Ishikawa (cell line): ENCODE measurements around the gene PRKAR2B.

Experiments
- CEBPB ChIP-seq: IDR thresholded peaks from 2 replicates; pipeline ENCODE4 v1.6.1; 2012
- EGR1 ChIP-seq: IDR thresholded peaks from 2 replicates; pipeline ENCODE4 v1.6.1; 2012
- EP300 ChIP-seq: IDR thresholded peaks from 2 replicates; pipeline ENCODE4 v1.6.1; 2012; ENCODE audit warnings: borderline replicate concordance
- FOXM1 ChIP-seq: IDR thresholded peaks from 2 replicates; pipeline ENCODE4 v1.6.1; 2012; ENCODE audit warnings: low read depth, borderline replicate concordance
- MAX ChIP-seq: IDR thresholded peaks from 2 replicates; pipeline ENCODE4 v1.6.1; 2012
- NFIC ChIP-seq: IDR thresholded peaks from 2 replicates; pipeline ENCODE4 v1.6.1; 2012
- RAD21 ChIP-seq: IDR thresholded peaks from 2 replicates; pipeline ENCODE4 v1.6.1; 2012; ENCODE audit warnings: low read depth
- REST ChIP-seq: IDR thresholded peaks from 2 replicates; pipeline ENCODE4 v1.6.1; 2012; ENCODE audit warnings: low read depth, mild to moderate bottlenecking
- TAF1 ChIP-seq: IDR thresholded peaks from 2 replicates; pipeline ENCODE4 v1.6.1; 2012; ENCODE audit warnings: low read depth, mild to moderate bottlenecking
- TCF12 ChIP-seq: IDR thresholded peaks from 2 replicates; pipeline ENCODE4 v1.6.1; 2012; ENCODE audit warnings: low read depth
- TEAD4 ChIP-seq: IDR thresholded peaks from 2 replicates; pipeline ENCODE4 v1.6.1; 2012
- USF1 ChIP-seq: IDR thresholded peaks from 2 replicates; pipeline ENCODE4 v1.6.1; 2012
- YY1 ChIP-seq: IDR thresholded peaks from 2 replicates; pipeline ENCODE4 v1.6.1; 2012; ENCODE audit warnings: low read depth
- ZBTB7A ChIP-seq: IDR thresholded peaks from 2 replicates; pipeline ENCODE4 v1.6.1; 2012; ENCODE audit warnings: low read depth

PRKAR2B gene

DNA sequence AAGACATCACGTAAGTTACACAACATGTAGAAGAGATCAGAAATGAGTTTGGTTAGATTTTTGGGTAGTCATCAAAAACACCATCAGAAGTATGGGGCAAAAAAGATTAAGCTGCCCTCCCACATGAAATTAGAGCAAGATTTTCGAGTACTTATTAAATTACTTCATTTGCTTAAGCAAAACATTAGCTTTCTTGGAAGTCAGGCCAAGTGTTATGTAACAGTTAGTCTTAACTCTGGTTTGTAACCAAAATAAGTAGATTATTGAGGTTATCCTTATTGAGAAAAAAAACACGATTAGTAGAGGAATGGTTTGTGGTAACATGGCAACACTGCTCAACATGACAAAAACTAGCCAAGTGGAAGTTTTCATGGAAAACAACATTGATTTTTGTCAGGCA is 162.2 kb downstream of the PRKAR2B start:
- TF ChIP-seq YY1, result no peak
- no peak for TF ChIP-seq MAX
- no peak for TF ChIP-seq ZBTB7A
- TF ChIP-seq USF1, result no peak
- no peak for TF ChIP-seq EGR1
- TF ChIP-seq TAF1, result no peak
- no peak for TF ChIP-seq TCF12
- TF ChIP-seq NFIC, result no peak
- no peak for TF ChIP-seq FOXM1
- TF ChIP-seq REST, result no peak

DNA sequence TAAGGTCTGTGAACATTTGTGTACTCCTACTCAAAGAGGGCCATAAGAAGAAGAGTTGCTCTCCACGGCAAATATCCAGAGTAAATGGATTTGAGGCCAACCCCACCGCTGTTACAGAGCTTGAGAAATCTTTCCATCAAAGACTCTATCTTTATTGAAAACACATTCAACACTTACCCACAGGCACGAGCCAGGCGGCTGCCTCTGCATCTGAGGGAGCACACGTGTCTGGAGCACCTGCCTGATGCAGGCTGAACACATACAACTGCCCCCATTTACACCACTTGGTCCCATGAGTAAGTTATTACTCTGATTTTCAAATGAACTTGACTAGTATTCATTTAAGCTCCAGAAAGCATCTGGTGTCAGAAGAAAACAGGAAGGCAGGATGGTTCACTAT is 163.0 kb downstream of the PRKAR2B start:
- no peak for TF ChIP-seq EGR1
- TF ChIP-seq YY1, result no peak

DNA sequence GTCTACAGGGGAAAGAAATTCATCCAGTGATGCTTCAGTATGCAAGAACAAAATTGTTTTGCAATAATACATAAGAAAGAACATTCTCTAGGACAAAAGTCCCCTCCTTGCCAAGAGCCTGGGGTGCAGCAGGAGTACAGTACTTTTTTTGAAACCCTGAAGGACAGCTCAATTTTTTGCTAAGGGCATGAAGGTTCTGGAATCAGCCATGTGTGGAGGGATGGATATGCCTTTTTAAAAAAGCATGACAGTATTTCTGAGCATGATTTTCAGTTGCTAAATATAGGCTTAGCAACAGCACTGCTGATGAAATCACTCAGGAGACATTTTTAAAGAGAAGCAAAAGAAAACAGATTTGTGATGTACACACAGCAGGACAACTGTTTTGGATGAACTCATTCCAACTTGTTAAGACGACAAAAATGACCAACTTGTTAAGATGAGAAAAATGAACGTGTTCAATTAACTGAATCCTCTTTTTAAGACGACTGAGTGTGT is 163.6 kb downstream of the PRKAR2B start:
- TF ChIP-seq REST (no peak), TCF12 (no peak), TEAD4 (no peak), ZBTB7A (no peak)

DNA sequence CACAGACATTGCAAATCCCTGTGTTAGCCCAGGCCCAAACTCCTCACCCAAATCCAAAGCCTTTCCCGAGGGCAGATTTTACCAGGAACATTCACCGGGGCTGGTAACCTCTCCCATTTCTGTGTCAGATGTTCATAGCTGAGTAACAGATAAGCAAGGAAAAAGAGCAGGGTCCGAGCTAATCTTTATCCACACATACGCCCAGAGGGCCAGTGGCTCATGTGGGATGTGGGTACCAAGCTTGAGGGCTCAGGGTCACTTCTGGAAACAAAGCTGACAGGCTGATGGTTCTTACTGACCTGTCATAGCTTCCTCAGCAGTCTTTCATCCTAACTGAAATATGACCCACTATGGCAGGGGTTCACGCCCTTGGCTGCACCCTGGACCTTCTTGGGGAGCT is 164.1 kb downstream of the PRKAR2B start:
- TF ChIP-seq TAF1 (no peak), CEBPB (no peak), EGR1 (no peak), NFIC (no peak), ZBTB7A (no peak), YY1 (no peak), FOXM1 (no peak), USF1 (no peak), EP300 (no peak), TEAD4 (no peak), TCF12 (no peak), RAD21 (no peak), MAX (no peak)

DNA sequence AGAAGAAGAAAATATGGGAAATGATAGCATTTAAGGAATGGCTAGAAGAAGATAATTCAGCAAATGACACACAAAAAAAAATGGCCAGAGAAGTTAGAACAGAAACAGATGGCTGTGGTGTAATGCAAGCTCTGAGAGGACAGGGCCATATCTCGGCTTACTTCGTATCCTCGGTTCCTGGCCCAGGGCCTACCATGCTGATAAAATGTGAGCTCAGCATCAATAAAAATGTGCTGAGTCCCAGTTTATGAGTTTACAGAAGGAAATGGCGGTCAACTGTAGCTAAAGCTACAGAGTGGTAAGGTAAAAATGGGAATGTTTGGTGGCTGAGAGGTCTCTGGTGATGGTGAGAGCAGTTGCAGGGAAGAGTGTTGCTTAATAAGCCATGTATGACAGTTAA is 165.1 kb downstream of the PRKAR2B start:
- no peak for TF ChIP-seq EGR1

DNA sequence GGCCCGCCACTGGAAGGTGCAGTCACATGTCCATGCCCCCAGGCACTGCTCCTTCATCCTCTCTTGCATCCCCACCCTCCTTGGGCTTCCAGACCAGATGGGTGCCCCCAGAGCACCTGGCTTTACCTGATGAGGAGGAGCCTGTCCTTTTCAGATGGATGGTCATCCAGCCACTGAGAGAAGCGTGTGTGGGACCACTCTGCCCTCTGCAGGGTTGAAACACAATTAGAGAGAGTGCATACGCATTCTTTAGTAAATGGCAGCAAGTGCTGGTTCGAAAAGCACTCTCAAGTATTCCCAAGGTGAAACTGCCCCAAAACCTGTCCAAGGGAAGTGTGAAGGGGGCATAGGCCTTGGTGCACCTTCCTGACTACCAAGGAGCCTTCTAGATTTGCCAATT is 165.9 kb downstream of the PRKAR2B start:
- TF ChIP-seq NFIC (no peak), ZBTB7A (no peak), TCF12 (no peak), YY1 (no peak), MAX (no peak), CEBPB (no peak), TAF1 (no peak), TEAD4 (no peak)
